ENCODE measurements around the gene REN.

The REN gene

DNA sequence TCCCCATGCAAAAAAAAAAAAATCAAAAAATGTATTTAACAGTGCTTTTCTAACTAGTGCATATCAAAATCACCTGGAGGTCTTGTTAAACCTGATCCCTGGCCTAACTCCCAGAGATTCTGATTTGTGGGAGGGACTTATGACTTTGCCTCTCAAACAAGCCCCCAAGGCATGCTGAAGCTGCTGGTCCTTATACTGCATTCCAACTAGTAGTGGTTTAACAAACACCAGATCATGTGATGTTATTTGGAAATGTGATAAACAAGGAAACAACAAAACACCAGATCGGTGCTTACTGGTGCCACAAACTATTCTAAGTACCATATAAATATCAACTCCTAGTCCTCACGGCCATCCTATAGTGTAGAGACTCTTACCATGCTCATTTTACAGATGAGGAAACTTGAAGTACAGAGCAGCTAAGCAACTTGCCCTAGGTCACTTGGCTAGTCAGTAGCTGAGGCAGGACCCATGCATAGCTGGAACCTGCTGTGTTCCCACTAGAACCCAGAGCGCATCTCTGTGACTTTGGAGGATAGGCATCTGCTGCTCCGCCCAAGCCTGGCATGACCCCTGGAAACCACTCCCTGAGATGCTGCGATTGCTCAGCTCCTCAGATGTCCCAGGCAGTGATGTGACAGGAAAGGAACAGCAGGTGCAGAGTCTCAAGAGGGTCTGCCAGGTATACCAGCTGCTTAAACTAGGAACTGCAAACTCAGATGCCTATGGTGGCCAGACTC, 55.1 kb downstream of the REN start:
- H3K27me3 ChIP-seq: peaks cover 26% of the 10 kb centered on the region

DNA sequence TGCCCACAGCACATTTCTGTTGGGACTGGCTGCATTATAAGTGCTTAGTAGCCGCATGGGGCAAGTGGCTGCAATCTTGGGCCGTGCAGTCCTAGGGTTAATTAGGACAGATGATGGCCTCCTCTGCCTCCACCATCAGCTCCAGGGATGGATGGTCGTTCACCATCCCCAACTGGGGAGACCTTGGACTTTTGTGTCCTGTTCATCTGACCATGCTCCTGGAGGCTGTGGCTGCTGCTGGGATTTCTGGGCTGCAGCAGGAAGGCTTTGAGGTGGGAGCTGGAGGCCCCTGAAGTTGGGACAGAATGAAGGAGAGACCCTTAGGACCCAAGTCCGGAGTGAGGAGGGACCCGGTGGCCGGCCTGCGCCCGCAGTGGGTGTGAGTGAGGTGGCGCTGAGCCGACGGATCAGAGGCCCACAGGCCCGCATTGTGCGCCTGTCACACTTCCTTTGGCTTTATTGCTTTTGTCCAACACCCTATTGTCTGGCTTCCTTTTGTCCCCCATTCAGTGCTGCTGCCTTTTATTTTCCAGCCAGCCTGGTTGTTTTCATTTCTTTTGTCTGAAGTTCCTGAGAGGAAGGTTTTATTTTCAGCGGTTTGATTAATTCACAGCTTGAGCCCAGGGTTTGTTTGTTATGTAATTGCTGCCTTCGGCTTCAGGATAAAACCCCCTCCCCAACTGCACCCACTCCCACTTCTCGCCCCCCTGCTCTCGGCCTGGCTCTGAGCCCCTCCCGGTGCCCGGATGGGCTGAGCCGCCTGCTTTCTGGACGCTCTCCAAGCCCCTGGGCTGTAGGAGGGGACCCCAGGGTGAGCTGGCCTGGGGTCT, 57.6 kb downstream of the REN start:
- H3K4me3 ChIP-seq (ENCODE audit: low read depth in 1 of 2, low read length in 1 of 2): no peak overlapping the region
- H3K9me3 ChIP-seq: no peaks in the 10 kb centered on the region
- no peak overlapping the region for H3K27ac ChIP-seq
- TF ChIP-seq, protein P1, sequence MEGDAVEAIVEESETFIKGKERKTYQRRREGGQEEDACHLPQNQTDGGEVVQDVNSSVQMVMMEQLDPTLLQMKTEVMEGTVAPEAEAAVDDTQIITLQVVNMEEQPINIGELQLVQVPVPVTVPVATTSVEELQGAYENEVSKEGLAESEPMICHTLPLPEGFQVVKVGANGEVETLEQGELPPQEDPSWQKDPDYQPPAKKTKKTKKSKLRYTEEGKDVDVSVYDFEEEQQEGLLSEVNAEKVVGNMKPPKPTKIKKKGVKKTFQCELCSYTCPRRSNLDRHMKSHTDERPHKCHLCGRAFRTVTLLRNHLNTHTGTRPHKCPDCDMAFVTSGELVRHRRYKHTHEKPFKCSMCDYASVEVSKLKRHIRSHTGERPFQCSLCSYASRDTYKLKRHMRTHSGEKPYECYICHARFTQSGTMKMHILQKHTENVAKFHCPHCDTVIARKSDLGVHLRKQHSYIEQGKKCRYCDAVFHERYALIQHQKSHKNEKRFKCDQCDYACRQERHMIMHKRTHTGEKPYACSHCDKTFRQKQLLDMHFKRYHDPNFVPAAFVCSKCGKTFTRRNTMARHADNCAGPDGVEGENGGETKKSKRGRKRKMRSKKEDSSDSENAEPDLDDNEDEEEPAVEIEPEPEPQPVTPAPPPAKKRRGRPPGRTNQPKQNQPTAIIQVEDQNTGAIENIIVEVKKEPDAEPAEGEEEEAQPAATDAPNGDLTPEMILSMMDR (IDR thresholded peaks at IDR 0.05): no peak
- H3K27me3 ChIP-seq: peaks cover 51% of the 10 kb centered on the region
- no peaks in the 10 kb centered on the region for H3K36me3 ChIP-seq
- no peaks in the 10 kb centered on the region for H3K4me1 ChIP-seq (ENCODE audit: control insufficient read depth in 1 of 2, insufficient read depth in 1 of 2, low read depth in 1 of 2, low read length in 1 of 2)

More for the DNA sequence above, 55.1 kb downstream of the REN start:
- H3K9me3 ChIP-seq: no peaks in the 10 kb centered on the region
- H3K36me3 ChIP-seq: no peaks in the 10 kb centered on the region
- no peaks in the 10 kb centered on the region for H3K4me1 ChIP-seq (ENCODE audit: control insufficient read depth in 1 of 2, insufficient read depth in 1 of 2, low read depth in 1 of 2, low read length in 1 of 2)
- no peak overlapping the region for H3K4me3 ChIP-seq (ENCODE audit: low read depth in 1 of 2, low read length in 1 of 2)
- no peak overlapping the region for H3K27ac ChIP-seq
- TF ChIP-seq, protein P1 (IDR thresholded peaks at IDR 0.05): no peak

DNA sequence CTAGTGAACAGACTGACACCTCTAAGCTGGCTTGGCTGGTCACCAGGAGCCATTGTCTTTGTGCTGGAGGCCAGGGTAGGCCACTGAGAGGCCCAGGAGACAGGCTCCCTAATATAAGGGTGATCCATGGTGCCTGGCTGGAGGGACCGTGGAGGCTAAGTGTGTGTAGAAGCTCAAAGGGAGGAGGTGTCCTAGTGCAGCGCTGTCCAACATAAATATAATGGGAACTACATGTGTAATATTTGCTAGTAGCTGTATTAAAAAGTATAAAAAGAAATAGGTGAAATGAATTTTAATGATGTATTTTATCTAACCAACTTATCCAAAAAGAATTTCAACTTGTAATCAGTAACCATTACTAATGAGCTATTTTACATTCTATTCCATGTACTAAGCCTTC, 58.2 kb downstream of the REN start:
- TF ChIP-seq, protein P1 (IDR thresholded peaks at IDR 0.05): no peak
- H3K27me3 ChIP-seq: peaks cover 58% of the 10 kb centered on the region
- no peak overlapping the region for H3K27ac ChIP-seq
- H3K4me3 ChIP-seq (ENCODE audit: low read depth in 1 of 2, low read length in 1 of 2): no peak overlapping the region
- no peaks in the 10 kb centered on the region for H3K36me3 ChIP-seq
- no peaks in the 10 kb centered on the region for H3K4me1 ChIP-seq (ENCODE audit: control insufficient read depth in 1 of 2, insufficient read depth in 1 of 2, low read depth in 1 of 2, low read length in 1 of 2)
- H3K9me3 ChIP-seq: no peaks in the 10 kb centered on the region

DNA sequence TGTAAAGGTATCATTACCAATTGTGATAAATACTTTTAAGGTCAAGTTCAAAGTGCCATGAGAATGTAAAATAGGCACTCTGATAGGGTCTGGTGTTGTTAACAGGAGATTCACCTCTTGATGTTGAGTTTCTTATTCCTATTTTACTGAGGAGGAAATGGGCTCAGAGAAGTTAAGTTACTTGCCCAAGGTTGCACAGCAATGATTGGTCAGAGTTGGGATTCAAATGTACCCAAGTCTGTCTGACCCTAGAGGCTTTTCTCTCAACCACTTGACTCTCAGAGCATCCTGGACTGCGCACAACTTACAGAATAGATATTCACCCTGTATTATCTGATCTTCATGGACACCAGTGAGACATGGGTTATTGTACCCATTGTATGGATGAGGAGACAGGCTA, 59.3 kb downstream of the REN start:
- H3K36me3 ChIP-seq: no peaks in the 10 kb centered on the region
- TF ChIP-seq, protein P1 (IDR thresholded peaks at IDR 0.05): no peak
- H3K4me3 ChIP-seq (ENCODE audit: low read depth in 1 of 2, low read length in 1 of 2): no peak overlapping the region
- no peaks in the 10 kb centered on the region for H3K9me3 ChIP-seq
- no peak overlapping the region for H3K27ac ChIP-seq
- H3K27me3 ChIP-seq: peaks cover 68% of the 10 kb centered on the region
- no peaks in the 10 kb centered on the region for H3K4me1 ChIP-seq (ENCODE audit: control insufficient read depth in 1 of 2, insufficient read depth in 1 of 2, low read depth in 1 of 2, low read length in 1 of 2)

DNA sequence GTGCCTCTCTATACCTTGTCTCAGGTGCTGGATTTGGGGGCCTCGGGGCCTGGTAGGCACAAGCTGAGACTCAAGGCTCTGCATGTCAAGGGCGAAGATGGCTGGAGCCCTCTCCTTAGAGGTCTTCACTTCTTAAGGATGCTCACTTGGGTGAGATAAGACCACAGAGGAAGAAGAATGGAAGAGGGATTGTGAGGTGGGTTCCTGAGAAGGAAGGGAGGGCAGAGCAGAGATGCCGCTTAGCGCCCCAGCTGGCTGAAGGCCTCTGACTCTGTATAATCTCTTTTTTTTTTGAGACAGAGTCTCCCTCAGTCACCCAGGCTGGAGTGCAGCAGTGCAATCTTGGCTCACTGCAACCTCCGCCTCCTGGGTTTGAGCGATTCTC, 61.0 kb downstream of the REN start:
- Histone ChIP-seq H3K9me3 (no peaks in the 10 kb centered on the region), H3K4me1 (ENCODE audit: control insufficient read depth in 1 of 2, insufficient read depth in 1 of 2, low read depth in 1 of 2, low read length in 1 of 2) (no peaks in the 10 kb centered on the region), H3K4me3 (ENCODE audit: low read depth in 1 of 2, low read length in 1 of 2) (no peak overlapping the region), H3K27ac (no peak overlapping the region), H3K27me3 (peaks cover 84% of the 10 kb centered on the region), H3K36me3 (no peaks in the 10 kb centered on the region)
- TF ChIP-seq, protein P1 (IDR thresholded peaks at IDR 0.05): no peak

Data from neutrophil (primary cell).